Activated B cell treated with CpG ODN at 0.5 μM for 24 hours (primary cell): ENCODE measurements around the gene RBM39. TPM values are rescaled to one million over a fixed set of nuclear protein-coding genes. Genes with fewer than 3 reads are reported as not detected.
"Not testable (repeated sequence)": the region's sequence is repeated elsewhere in the genome, so short reads cannot be mapped to it uniquely, and the experiment has no call there.

Experiments used
- ATAC-seq: fragments of 200-7000 bp; cut with Tn5 transposase; one replicate; pipeline ENCODE4 v1.10.0; 2021; ENCODE audit warnings: low read depth, mild to moderate bottlenecking, moderate library complexity
- CTCF ChIA-PET: fragments of 350-600 bp; sonication (Branson Sonifier 250); formaldehyde crosslinking; loops from one replicate; lab custom pipeline; 2021; ENCODE audit warnings: antibody characterized with exemption; lab: Charles Lee
- POLR2A ChIA-PET: fragments of 350-600 bp; sonication (Branson Sonifier 250); formaldehyde crosslinking; loops from one replicate; lab custom pipeline; 2021; ENCODE audit warnings: antibody characterized with exemption; lab: Charles Lee
- DNase-seq: peaks from one replicate; pipeline ENCODE4 v3.0.0; 2022
- H3K27ac Mint-ChIP-seq: one replicate; pipeline ENCODE4 v1.8.0; 2020; ENCODE audit warnings: mixed read lengths
- H3K27me3 Mint-ChIP-seq: one replicate; pipeline ENCODE4 v1.8.0; 2021; ENCODE audit warnings: mixed read lengths
- H3K36me3 Mint-ChIP-seq: one replicate; pipeline ENCODE4 v1.8.0; 2021; ENCODE audit warnings: low read depth, mixed read lengths
- H3K4me1 Mint-ChIP-seq: one replicate; pipeline ENCODE4 v1.8.0; 2021; ENCODE audit warnings: mixed read lengths
- H3K4me3 Mint-ChIP-seq: one replicate; pipeline ENCODE4 v1.8.0; 2020; ENCODE audit warnings: mild to moderate bottlenecking, mixed read lengths
- H3K9me3 Mint-ChIP-seq: one replicate; pipeline ENCODE4 v1.8.0; 2020; ENCODE audit warnings: mixed read lengths
- CTCF ChIP-seq: fragments of 200-600 bp; IDR thresholded peaks from one replicate; pipeline ENCODE4 v1.8.0; 2022; ENCODE audit warnings: antibody characterized with exemption, mild to moderate bottlenecking
- intact Hi-C: fragments of 100-400 bp; cut with micrococcal nuclease; formaldehyde crosslinking; loops from one replicate; pipeline ENCODE4 v1.15.1; 2024
- total RNA-seq: library from RNA; stranded (reverse); gene quantifications from 2 replicates; pipeline ENCODE4 v1.2.3, GENCODE V29; 2022

RBM39 gene
- total RNA-seq, 1 donor from 2014 or later, result 483 TPM

- ChIA-PET POLR2A (interaction anchor here (0.6 to 0.7 kb wide), 2 partner anchors 77 to 207 kb away, joined by 3 to 4 read pairs; no protein-coding TSS in a partner anchor), CTCF (interaction anchor here (0.7 kb wide), 1 partner anchor 228 kb away, joined by 4 read pairs; no protein-coding TSS in a partner anchor)
- peaks cover 27% of the 10 kb centered on the region for H3K4me1 Mint-ChIP-seq
- intact Hi-C loops, result loop anchor here (10.0 kb wide), 1 partner anchor 189 kb away; no protein-coding TSS in a partner anchor
- no peaks in the 10 kb centered on the region for H3K9me3 Mint-ChIP-seq
- no peak overlapping the region for H3K4me3 Mint-ChIP-seq
- no peak for ATAC-seq
- no peak for TF ChIP-seq CTCF
- no peak overlapping the region for H3K27ac Mint-ChIP-seq
- H3K36me3 Mint-ChIP-seq, result peaks cover 58% of the 10 kb centered on the region
- no peaks in the 10 kb centered on the region for H3K27me3 Mint-ChIP-seq
- no peak for DNase-seq
Measured at GRCh38 chr20:35695978-35696377, 46.1 kb downstream of the RBM39 start.

- CTCF ChIA-PET, result interaction anchor here (0.7 kb wide), 1 partner anchor 228 kb away, joined by 4 read pairs; no protein-coding TSS in a partner anchor
- Mint-ChIP-seq H3K9me3 (no peaks in the 10 kb centered on the region), H3K4me1 (peaks cover 23% of the 10 kb centered on the region), H3K27me3 (no peaks in the 10 kb centered on the region), H3K4me3 (no peak overlapping the region), H3K27ac (no peak overlapping the region), H3K36me3 (peaks cover 59% of the 10 kb centered on the region)
- intact Hi-C loops, result loop anchor here (10.0 kb wide), 1 partner anchor 190 kb away; no protein-coding TSS in a partner anchor
- POLR2A ChIA-PET, result interaction anchor here (0.7 kb wide), 1 partner anchor 76 kb away, joined by 3 read pairs; no protein-coding TSS in a partner anchor
- DNase-seq (no peak), ATAC-seq (no peak)
- TF ChIP-seq CTCF, result no peak
Measured at GRCh38 chr20:35695245-35695749, 46.8 kb downstream of the RBM39 start.

GRCh38 chr20:35690265-35690664 is 51.8 kb downstream of the RBM39 start:
- POLR2A ChIA-PET, result interaction anchor here (1.3 kb wide), 1 partner anchor 52 kb away, joined by 4 read pairs; the partner anchor contains the start of gene RBM39
- Mint-ChIP-seq H3K4me3 (no peak overlapping the region), H3K4me1 (no peaks in the 10 kb centered on the region), H3K27ac (no peak overlapping the region), H3K27me3 (no peaks in the 10 kb centered on the region), H3K36me3 (peaks cover 58% of the 10 kb centered on the region), H3K9me3 (no peaks in the 10 kb centered on the region)
- intact Hi-C loops, result loop anchor here (10.0 kb wide), 1 partner anchor 195 kb away; no protein-coding TSS in a partner anchor
- CTCF ChIA-PET, result no interaction called here
- ATAC-seq, result no peak
- no peak for DNase-seq
- TF ChIP-seq CTCF, result no peak

GRCh38 chr20:35686872-35687271 is 55.2 kb downstream of the RBM39 start:
- H3K27me3 Mint-ChIP-seq, intact Hi-C loops, H3K4me1 Mint-ChIP-seq, H3K9me3 Mint-ChIP-seq, H3K4me3 Mint-ChIP-seq, CTCF ChIA-PET, DNase-seq, ATAC-seq, H3K27ac Mint-ChIP-seq: not testable (repeated sequence)
- POLR2A ChIA-PET, result interaction anchor here (0.6 kb wide), 2 partner anchors 53 to 111 kb away, joined by 5 to 7 read pairs; no protein-coding TSS in a partner anchor
- H3K36me3 Mint-ChIP-seq, result peaks cover 43% of the 10 kb centered on the region

GRCh38 chr20:35685368-35685767 is 56.7 kb downstream of the RBM39 start:
- CTCF ChIA-PET, H3K4me3 Mint-ChIP-seq, H3K27me3 Mint-ChIP-seq, H3K4me1 Mint-ChIP-seq, DNase-seq, ATAC-seq, H3K9me3 Mint-ChIP-seq, intact Hi-C loops, H3K27ac Mint-ChIP-seq: not testable (repeated sequence)
- peaks cover 46% of the 10 kb centered on the region for H3K36me3 Mint-ChIP-seq
- POLR2A ChIA-PET, result interaction anchor here (0.6 to 0.7 kb wide), 2 partner anchors 26 to 95 kb away, joined by 5 to 6 read pairs; no protein-coding TSS in a partner anchor

- H3K27ac Mint-ChIP-seq, result no peak overlapping the region
- intact Hi-C loops, result no loop called here
Measured at GRCh38 chr20:35681960-35682359, 60.1 kb downstream of the RBM39 start.

More at GRCh38 chr20:35681960-35682359, 60.1 kb downstream of the RBM39 start:
- TF ChIP-seq CTCF, result no peak
- ATAC-seq (no peak), DNase-seq (no peak)
- no peaks in the 10 kb centered on the region for H3K9me3 Mint-ChIP-seq
- no peak overlapping the region for H3K4me3 Mint-ChIP-seq
- H3K36me3 Mint-ChIP-seq, result peaks cover 33% of the 10 kb centered on the region
- POLR2A ChIA-PET, result no interaction called here
- H3K4me1 Mint-ChIP-seq, result peaks cover 14% of the 10 kb centered on the region
- H3K27me3 Mint-ChIP-seq, result no peaks in the 10 kb centered on the region
- CTCF ChIA-PET, result no interaction called here
